ENCODE results near the gene NUDC.
"Not testable (repeated sequence)": the region's sequence is repeated elsewhere in the genome, so short reads cannot be mapped to it uniquely, and the experiment has no call there.

The NUDC gene

DNA sequence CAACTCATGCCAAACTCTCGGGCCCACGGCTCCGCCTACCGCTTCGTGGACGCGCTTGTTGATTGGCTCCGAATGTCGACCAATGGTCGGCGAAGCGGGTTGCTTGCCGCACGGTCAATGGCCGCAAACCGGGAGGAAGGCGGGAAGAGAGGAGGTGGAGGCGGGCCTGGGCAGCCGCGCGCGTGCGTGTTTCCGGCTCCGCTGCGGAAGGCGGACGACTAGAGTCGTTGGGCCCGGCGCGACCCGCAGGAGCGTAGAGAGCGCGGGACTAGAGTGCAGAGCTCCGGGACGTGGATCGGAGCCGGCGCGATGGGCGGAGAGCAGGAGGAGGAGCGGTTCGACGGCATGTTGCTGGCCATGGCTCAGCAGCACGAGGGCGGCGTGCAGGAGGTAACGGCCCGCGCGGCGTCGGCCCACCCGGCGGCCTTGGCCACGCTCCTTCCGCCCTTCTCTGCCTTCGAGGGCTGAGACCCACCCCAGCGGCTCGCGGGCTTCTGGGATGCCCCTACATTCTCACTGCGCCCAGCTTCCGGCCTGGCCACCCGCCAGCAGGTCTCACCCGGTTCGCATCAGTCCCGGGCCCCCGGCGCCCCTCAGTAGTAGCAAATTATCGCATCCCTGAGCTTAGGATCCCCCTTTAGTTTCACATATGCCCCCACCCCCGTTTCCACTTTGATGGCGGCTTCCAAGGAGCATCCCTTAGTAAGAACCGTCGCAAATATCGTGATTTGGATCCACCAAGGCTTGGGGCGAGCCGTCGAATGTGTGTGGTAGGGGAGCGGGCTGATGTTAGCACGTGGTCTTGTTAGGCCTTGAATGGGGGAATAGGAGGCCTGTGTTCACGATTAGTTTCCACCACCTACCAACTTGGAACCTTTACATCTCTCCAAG is at the start of gene NUDC:
Gene NUDC (plus strand): TSS at position 204 of the 891 bp plus-strand sequence. CDS start 106 bp downstream, at position 310.
- DNase-seq (ENCODE audit: low read depth in 2 of 2), result peak; percentile 93 to 96

- not testable (repeated sequence) for DNase-seq (ENCODE audit: low read depth in 2 of 2)
Observed at GRCh38 chr1:26873097-26873496, 48.4 kb upstream of the NUDC start.

DNA sequence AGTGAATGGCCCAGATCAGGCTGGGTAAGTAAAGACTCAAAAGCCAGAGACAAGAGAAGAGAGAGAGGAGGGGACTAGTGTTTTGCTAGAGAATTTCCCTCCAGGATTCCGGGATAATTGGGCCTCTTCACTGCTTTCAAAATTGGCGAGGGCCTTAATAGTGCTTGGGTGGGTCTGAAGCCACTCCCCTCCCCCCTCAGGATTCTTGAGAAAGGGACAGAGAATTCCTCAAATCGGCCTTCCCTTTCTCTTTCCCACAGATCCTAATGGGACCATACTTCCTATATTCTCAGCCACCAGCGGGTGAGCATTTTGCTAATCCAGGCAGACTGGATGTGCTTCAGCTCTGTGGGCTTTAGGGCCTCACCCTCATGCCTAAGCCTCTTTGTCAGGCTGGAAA is 46.6 kb upstream of the NUDC start:
- no peak for DNase-seq (ENCODE audit: low read depth in 2 of 2)

DNA sequence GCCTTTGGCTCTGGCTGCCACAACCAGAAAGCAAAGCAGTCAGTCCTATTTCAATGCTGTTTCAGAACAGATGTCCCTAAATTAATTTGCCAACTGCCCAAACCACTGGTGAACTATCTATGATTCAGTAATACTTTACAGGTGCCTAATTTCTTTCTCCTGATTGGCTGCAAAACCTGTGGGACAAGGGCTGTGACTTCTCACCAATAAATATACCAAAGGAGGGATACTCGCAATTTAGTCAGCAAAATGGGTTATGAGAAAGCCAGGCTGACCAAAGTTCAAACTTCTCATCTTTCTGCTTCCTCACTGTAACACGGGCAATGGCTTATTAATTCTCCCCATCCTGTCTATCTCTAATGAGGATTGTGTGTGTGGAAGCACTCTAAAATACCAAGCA is 44.2 kb upstream of the NUDC start:
- no peak for DNase-seq (ENCODE audit: low read depth in 2 of 2)

DNA sequence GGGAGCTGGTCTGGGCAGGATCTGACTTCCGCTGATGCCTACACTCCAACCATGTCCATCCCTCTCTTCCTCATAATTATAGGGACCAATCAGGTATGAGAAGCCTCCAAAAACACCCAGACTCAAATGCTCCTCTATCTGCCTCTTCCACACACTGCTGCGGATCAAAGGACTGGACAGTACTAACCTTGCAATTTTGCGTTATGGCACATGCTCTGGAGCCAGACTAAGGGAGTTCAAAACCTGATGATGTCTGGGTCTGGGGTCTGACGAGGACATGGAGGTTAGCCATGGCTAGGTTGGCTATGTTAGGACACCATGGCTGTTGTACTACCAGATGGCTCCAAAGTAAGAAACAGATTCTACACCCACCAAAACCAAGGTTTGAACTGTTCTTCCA is 41.8 kb upstream of the NUDC start:
- no peak for DNase-seq (ENCODE audit: low read depth in 2 of 2)

DNA sequence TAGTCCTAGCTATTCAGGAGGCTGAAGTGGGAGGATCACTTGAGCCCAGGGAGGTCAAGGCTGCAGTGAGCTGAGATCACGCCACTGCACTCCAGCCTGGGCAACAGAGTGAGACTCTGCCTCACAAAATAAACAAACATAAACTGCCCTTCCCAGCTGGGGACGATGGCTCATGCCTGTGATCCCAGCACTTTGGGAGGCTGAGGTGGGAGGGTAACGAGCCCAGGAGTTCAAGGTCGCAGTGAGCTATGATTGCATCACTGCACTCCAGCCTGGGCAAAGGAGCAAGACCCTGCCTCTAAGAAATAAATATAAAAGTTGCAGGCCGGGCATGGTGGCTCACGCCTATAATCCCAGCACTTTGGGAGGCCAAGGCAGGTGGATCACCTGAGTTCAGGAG is 39.9 kb upstream of the NUDC start:
- not testable (repeated sequence) for DNase-seq (ENCODE audit: low read depth in 2 of 2)

DNA sequence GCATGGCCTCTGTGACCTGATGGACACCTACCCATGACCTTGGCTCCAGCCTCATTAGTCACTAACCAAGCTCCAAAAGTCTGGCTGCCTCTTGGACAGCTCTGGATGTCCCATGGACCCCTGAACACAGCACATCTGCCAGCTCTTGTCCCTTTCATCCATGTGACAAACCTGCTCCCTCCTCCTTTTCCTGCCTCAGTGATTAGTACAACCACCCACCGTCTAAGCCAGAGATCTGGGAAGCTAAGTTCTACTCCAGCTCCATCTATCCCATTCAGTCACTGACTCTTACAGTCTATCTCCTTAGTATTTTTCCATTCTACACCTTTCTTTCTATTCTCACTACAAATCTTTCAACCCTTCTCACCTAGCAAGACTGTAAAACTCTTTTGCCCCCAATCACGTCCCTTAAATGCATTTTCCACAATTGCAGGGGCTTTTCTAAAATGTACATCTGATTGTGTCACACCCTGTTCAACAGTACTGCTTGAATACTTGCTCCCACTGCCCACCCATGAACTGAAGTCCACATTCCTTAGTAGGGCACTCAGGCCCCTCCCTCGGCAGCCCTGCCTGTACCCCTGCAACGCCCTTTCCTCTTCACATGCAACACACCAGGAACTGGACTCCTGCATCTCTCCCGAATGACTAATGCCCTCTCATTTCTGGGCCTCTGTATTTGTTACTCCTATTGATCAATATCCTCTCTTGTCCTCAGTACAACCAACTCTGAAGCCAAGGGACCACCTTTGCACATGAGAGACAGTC is 38.7 kb upstream of the NUDC start:
- DNase-seq (ENCODE audit: low read depth in 2 of 2), result no peak

- DNase-seq (ENCODE audit: low read depth in 2 of 2), result no peak
Observed at GRCh38 chr1:26887125-26887524, 34.4 kb upstream of the NUDC start.

GRCh38 chr1:26888231-26888630 is 33.3 kb upstream of the NUDC start:
- DNase-seq (ENCODE audit: low read depth in 2 of 2), result no peak

DNA sequence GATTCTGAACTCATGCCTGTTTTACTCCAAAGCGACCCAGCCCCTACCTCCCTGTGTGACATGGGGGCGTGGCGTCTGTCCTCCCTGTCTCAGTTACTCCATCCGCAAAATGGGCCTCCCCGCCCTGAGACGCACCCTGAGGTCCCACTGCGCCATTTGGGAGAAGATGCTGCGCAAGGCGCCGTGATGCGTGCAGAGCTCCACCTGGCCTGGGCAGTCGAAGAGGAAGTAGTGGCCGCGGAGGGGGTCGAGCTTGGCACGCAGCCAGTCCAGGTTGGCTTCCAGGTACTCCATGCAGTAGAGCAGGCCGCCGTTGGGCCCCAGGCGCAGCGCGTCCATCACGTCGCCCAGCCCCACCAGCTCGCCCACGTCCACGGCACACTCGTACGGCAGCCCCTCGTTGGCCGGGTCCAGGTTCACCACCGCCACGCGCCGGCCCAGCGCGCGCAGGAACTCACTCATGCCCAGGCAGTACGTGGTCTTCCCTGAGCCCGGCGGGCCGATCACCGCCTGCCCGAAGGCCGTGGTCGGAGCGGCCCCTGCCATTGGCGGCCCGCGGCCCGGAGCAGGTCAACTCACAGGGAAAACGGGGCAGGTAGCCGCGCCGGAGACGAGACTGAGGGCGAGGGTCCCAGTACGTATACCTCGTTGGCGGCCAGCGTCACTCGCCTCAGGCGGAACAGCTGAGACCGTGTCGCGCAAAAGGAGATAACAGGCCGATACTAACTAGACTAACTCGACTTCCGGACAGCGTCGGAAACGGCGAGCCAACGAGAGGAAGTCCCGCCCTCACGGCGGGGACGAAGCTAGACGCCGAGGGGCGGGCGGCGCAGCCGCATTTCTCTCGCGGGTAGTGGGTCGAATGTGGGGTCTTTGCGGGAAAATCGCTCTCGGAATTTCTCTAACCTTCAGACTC is 31.7 kb upstream of the NUDC start, which contains the start of gene GPN2:
Gene GPN2 (minus strand): TSS at position 733 of the 916 bp plus-strand sequence. CDS start 187 bp downstream, at position 546.
- peak; percentile 57 to 69 for DNase-seq (ENCODE audit: low read depth in 2 of 2)

DNA sequence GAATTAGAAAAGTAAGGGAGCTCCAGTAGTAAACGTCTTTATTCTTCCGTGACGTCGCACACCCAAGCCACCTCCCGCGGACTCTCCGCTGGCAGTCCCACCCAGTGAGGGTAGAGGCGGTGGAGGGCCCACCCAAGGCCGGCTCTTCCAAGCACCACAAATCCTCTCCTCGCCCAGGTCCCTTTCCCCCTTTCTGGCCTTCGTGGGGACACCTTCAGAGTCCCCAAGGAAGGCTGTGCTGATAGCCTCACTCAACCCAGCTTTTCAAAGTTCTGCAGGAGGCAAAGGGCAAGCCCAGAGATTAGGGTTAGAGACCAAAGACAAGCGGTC is 31.1 kb upstream of the NUDC start:
- no peak for DNase-seq (ENCODE audit: low read depth in 2 of 2)

DNA sequence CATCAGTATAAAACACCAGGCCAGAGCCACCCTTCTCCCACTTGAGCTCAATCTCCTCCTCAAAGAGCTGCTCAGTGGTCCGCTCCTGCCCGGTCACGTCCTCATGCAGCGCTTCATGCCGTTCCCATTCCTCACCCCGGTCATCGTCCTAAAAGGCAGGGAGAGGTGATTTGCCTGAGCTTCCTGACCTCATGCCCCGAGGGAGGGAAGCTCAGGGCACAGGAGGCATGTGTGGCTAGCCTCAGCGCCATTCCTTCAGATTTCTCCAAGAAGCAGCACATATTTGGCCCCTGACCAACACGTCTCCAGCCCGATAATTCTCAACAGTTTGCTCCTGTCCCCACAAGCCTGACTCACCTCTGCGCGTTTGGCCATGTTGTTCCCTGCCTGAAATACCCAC is 27.3 kb upstream of the NUDC start:
- DNase-seq (ENCODE audit: low read depth in 2 of 2), result no peak

GRCh38 chr1:26897351-26897750 is 24.2 kb upstream of the NUDC start:
- no peak for DNase-seq (ENCODE audit: low read depth in 2 of 2)

DNA sequence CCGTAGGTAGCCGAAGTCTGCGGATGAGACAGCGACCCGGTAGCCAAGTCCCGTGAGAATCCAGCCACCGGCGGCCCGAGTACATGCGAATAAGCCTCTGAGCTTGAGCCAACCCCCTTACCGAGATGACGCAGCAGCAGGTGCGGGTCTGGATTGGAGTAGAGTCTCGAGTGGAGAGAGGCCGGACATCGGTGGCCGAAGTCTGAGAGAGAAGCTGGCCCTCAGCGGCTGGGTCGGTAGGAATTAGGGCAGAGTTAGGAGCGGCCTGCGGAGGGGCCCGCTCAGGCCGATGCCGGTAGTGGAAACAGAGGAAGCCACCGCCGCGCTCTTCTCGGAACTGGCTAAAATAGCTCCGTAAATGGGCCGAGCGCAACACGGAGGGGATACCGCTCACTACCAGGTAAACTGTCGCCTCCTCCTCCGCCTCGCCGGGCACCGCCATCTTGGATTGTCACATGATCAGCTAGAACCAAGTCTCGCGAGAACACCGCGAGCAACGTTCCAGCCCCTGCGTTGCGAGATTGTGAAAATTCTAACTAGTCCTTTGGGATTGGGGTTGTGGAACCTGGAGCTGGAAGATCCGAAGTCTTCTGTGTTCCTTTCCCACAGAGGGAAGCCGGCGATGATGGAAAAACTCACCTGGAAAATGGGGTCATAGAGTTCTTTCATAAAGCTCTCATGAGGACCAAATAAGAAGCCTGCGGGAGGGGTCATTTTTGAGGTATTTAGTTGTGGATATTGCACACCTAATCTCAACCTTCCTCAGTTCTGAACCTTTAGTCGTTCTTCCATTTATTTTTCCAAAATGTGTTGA is 21.3 kb upstream of the NUDC start, which contains the start of gene GPATCH3:
Gene GPATCH3 (minus strand): TSS at position 467 of the 814 bp plus-strand sequence. CDS start 25 bp downstream, at position 442.
- peak; percentile 84 to 85 for DNase-seq (ENCODE audit: low read depth in 2 of 2)

DNA sequence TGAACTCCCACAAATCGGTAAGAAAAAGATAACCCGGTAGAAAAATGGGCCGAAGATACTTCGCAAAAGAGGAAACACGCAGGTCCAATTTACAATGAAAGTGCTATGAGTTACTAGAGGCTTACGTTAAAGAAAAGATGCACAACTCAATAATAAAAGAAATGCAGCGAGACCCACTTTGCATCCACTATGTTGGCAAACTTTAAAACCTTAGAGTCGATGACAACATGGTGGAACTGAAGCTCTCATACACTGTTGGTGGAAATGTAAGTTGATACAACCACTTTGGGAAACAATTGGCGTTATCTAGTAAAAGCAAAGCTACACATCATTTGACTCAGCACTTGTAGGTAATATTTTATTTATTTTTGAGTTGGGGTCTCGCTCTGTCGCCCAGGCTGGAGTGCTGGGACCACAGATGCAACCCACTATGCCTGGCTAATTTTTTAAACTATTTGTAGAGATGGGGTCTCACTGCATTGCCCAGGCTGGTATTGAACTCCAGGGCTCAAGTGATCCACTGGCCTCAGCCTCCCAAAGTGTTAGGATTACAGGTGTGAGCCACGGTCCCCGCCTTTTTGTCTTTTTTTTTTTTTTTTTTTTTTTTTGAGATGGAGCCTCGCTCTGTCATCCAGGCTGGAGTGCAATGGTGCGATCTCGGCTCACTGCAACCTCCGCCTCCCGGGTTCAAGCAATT is 20.6 kb upstream of the NUDC start:
- DNase-seq (ENCODE audit: low read depth in 2 of 2), result no peak

DNA sequence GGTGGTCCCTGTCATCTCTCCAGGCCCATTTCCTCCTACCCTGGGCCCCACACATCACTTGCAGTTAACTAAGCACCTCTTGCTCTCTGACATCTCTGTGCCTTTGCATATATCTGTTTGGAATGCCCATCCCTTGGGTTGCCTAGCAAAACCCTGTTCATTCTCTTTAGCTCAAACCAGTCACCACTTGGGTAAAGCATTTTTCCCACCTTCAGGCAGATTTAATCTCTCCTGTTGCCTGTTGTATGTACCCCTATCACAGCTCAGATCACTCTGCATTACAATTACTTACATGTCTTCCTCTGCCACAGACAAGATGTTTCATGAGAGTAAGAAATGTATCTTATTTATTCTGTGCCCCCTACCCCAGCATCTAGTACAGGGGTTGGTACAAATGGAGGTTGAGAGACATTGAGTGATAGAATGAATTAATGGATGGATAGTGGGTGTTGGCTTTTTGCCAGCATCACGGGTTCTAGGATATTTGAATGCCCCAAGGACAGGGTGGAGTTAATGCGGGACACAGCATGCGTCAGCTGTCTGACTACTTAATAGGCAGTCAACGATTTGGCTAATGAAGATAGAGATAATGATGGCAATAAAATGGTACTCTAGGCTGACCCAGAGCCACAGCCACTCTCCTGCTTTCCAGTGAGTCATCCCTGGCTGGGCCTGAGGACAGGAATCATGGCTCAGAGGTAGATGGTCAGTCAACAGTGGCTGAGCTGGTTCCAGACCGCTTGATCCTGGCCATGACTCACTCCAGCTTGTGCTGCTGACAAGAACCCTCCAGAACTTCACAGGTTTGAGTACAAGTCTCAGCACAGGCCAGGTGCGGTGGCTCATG is 14.2 kb upstream of the NUDC start:
- no peak for DNase-seq (ENCODE audit: low read depth in 2 of 2)

GRCh38 chr1:26909951-26910342 is 11.6 kb upstream of the NUDC start:
- DNase-seq (ENCODE audit: low read depth in 2 of 2), result no peak

- DNase-seq (ENCODE audit: low read depth in 2 of 2), result no peak
Observed at GRCh38 chr1:26910343-26911160, 11.0 kb upstream of the NUDC start.

Data from stimulated activated CD4-positive, alpha-beta T cell treated with anti-CD3 and anti-CD28 coated beads, Interleukin-4, amount 100 ng/mL, for 48 hours (primary cell).